Lower leg skin (tissue), 4 donors: ENCODE results near the gene UROC1. TPM values are rescaled to one million over a fixed set of nuclear protein-coding genes. Genes with fewer than 3 reads are reported as not detected.

Experiments
- DNase-seq, 2 donors: peaks; one replicate each; pipeline ENCODE4 v3.0.0-alpha.2; 2019; ENCODE audit warnings: low spot score in 2 of 2
- H3K4me3 ChIP-seq: fragments of 200-600 bp; sonication (generic); 2 replicates; pipeline ENCODE4 v1.5.1; 2017; ENCODE audit warnings: mild to moderate bottlenecking, low read depth; ENCODE audit not compliant: poor library complexity, severe bottlenecking
- POLR2A ChIP-seq, 2 donors: fragments of 450-650 bp; IDR thresholded peaks; one replicate each; pipeline ENCODE4 v1.6.1; 2016 to 2017; ENCODE audit warnings: antibody characterized with exemption in 2 of 2, mild to moderate bottlenecking in 1 of 2, moderate library complexity in 1 of 2
- WGBS, 2 donors: methylation state at CpG; one replicate each; pipeline ENCODE4 v1.1.5; 2018; 5-methylcytosine and 5-hydroxymethylcytosine counted together
- intact Hi-C: fragments of 100-400 bp; cut with DNase I; formaldehyde crosslinking; loops from one replicate; pipeline ENCODE4 v1.15.0; 2023; ENCODE audit warnings: low total_unique reads
- total RNA-seq, 4 donors: library from RNA; depleted of rRNA; stranded (reverse); fragments of >200 nt; gene quantifications; one replicate each; pipeline ENCODE4 v1.1.0, GENCODE V29; 2016
- TF ChIP-seq, protein P1 (sequence below), 3 donors: fragments of 450-650 bp; IDR thresholded peaks; one replicate each; pipeline ENCODE4 v1.5.1; 2016; ENCODE audit warnings: antibody characterized with exemption in 3 of 3, mild to moderate bottlenecking in 3 of 3, moderate library complexity in 2 of 3

Gene UROC1
- total RNA-seq, 4 donors from 2014 or later = not detected

DNA sequence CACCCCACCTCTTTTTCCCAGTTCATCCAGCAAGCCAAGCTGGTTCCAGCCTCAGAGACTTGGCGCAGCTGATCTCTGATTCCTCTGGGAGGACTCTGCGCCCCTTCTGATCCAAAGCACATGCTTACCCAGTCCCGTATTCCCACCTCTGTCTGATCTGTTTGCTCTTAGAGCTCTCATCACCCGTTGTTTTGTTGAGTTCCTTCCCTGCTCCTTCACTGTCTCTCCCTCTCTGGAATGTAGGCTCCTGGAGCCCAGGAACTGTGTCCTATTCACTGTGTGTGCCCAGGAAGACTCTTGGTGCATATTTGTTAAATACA, 40.6 kb downstream of the UROC1 start:
- no peak overlapping the region for H3K4me3 ChIP-seq
- TF ChIP-seq, protein P1, sequence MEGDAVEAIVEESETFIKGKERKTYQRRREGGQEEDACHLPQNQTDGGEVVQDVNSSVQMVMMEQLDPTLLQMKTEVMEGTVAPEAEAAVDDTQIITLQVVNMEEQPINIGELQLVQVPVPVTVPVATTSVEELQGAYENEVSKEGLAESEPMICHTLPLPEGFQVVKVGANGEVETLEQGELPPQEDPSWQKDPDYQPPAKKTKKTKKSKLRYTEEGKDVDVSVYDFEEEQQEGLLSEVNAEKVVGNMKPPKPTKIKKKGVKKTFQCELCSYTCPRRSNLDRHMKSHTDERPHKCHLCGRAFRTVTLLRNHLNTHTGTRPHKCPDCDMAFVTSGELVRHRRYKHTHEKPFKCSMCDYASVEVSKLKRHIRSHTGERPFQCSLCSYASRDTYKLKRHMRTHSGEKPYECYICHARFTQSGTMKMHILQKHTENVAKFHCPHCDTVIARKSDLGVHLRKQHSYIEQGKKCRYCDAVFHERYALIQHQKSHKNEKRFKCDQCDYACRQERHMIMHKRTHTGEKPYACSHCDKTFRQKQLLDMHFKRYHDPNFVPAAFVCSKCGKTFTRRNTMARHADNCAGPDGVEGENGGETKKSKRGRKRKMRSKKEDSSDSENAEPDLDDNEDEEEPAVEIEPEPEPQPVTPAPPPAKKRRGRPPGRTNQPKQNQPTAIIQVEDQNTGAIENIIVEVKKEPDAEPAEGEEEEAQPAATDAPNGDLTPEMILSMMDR (IDR thresholded peaks at IDR 0.05) = no peak
- no peak for TF ChIP-seq POLR2A (IDR thresholded peaks at IDR 0.05)
- WGBS, 2 donors = 50 to 55% methylated on average over 4 of the region's 4 CpGs
- no peak for DNase-seq
- intact Hi-C loops = no loop called here

DNA sequence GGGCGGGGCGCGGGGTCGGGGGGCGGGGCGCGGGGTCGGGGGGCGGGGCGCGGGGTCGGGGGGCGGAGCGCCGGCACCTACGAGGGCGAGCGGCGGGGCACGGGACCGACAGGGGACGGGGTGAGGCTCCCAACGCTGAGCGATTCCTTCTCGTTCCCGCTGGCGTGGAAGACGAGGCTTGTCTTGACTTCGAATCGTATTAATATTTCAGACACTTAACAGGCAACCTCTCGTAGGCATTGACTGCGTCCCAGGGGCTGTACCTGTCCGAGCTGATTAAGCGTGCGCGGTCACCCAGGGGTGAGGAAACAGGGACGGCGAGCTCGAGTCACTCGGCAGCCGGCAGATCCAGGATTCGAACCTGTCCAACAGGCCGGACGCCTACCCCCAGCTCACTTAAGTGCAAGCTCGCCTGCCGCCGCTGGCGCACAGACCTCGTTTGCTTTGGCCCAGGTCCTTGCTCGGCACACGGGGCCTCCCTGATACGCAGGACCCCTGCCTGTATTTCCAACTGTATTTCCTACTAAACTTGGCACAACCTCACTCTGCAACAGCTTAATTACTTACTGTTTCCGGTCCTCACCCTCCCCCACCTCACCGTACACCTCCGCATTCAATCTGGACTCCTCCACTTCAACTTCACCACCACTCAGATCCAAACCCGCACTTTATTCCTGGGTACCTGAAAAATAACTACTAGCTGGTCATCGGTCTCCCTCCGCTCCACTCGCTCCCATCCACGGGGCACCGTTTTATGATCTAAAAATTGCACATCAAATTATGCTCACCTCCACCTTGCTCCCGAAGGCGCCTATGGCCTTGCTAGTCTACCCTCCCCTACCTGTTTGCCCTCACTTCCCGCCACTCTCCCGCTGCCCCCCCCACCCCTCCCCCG, 41.2 kb downstream of the UROC1 start:
- WGBS, 2 donors = 15% methylated on average over 45 to 50 of the region's 66 CpGs
- intact Hi-C loops = no loop called here
- H3K4me3 ChIP-seq = peak overlapping the region; percentile 39
- DNase-seq = peak; percentile 67 to 95
- TF ChIP-seq, protein P1 (IDR thresholded peaks at IDR 0.05) = no peak
- peak in 1 of 2 donors; percentile 55 for TF ChIP-seq POLR2A (IDR thresholded peaks at IDR 0.05)

DNA sequence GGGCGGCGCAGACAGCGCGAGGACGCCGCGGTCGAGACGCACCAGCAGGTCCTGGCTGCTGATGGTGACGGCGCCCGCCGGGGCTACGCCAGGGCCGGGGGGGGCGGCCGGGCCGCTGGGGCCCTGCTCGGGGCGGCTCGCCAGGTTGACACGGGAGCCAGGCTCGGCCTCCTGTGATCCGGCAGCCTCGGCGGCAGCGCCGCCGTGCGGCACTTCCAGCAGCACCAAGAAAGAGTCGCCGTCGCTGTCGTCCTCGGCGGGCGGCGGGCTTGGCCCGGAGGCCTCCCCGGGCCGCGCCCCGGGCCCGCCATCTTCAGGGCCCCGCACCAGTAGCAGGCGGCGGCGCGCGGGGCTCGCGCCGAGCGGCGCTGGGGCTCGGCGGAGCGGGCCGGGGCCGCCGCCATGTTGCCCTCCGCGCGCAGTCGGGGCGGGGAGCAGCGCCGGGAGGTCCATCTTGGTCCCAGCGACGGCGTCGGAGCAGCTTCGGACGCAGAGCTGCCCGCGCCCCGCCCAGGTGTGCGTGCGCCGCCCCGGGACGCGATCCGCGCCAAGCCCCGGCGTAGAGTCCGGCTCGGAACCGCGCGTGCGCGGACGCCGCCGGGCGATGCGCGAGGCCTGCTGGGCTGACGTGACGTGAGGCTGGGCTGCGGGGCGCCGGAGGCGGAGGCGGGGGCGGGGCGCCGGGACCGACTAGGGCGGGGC, 42.0 kb downstream of the UROC1 start, which contains the start of gene ZXDC:
Gene ZXDC (minus strand): TSS at position 479 of the 702 bp plus-strand sequence. CDS start 26 bp downstream, at position 453.
- peak; percentile 89 to 98 for DNase-seq
- WGBS, 2 donors = 0 to 4% methylated on average over 19 to 68 of the region's 112 CpGs
- intact Hi-C loops = no loop called here
- TF ChIP-seq POLR2A (IDR thresholded peaks at IDR 0.05) = peak in 1 of 2 donors; percentile 43
- TF ChIP-seq, protein P1 (IDR thresholded peaks at IDR 0.05) = no peak
- H3K4me3 ChIP-seq = peak within 1 kb of the TSS; percentile 63

DNA sequence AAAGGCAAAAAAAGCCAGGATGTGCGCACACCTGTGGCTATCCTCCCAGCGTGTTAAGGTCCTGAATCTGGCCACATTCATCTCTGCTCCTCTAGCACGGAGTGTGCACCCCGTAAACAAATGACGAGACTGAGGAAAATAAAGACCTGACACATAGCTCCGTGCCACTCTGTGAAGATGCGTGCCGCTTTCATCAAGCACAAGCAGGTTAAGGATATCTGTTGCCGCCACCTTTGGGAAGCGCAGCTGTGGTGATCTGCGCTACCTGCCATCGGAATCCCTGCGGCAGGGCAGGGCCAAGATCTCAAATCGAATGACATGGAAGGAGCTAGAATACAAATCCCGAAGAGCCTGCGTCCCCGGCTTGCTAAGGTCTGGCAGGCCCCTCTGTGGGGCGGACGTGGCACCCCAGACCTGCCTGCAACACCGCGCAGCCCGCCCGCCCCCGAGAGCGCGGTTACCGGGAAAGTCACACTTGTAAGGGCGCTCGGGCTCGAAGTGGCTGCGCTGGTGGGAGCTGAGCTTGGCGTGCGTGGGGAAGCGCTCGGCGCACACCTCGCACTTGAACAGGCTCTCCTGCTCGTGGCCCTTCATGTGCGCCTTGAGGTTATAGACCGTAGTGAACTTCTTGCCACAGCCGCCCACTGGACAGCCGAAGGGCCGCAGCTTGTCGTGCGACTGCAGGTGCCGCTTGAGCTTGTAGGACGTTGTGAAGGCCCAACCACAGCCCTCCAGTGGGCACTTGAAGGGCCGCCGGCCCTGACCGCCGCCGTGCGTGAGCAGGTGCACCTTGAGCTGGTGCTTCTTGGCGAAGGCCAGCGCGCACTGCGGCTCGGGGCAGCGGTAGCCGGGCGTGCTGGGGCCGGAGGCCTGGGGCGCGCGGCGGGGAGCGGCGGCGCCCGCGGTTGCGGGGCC, 42.8 kb downstream of the UROC1 start:
- TF ChIP-seq, protein P1 (IDR thresholded peaks at IDR 0.05) = no peak
- TF ChIP-seq POLR2A (IDR thresholded peaks at IDR 0.05) = no peak
- intact Hi-C loops = no loop called here
- H3K4me3 ChIP-seq = peak overlapping the region; percentile 63
- 7 to 12% methylated on average over 42 to 44 of the region's 72 CpGs for WGBS, 2 donors
- peak; percentile 25 to 89 for DNase-seq
